H1 (cell line): ENCODE data around the gene OLFM3. TPM values are rescaled to one million over a fixed set of nuclear protein-coding genes. Genes with fewer than 3 reads are reported as not detected.

ENCODE experiments used
- CTCF ChIP-seq, 3 experiments: IDR thresholded peaks; 1 replicate in 2 of 3; 2 replicates in 1 of 3; pipeline versions ENCODE4 v1.5.1 to v1.6.1; 2011; ENCODE audit warnings: low read length in 3 of 3, mild to moderate bottlenecking in 3 of 3, inconsistent platforms in 2 of 3, low read depth in 1 of 3, moderate library complexity in 1 of 3; ENCODE audit not compliant: insufficient read depth in 1 of 3; ENCODE audit errors: control extremely low read depth in 1 of 3
- MAX ChIP-seq: IDR thresholded peaks from 2 replicates; pipeline ENCODE4 v1.6.1; 2012; ENCODE audit warnings: inconsistent platforms
- NRF1 ChIP-seq: IDR thresholded peaks from 2 replicates; pipeline ENCODE4 v1.6.1; 2011; ENCODE audit warnings: mild to moderate bottlenecking, low read depth, low read length, improper control_type of control experiment
- SP2 ChIP-seq: IDR thresholded peaks from 2 replicates; pipeline ENCODE4 v1.6.1; 2012; ENCODE audit warnings: mild to moderate bottlenecking, low read length, inconsistent platforms
- TBP ChIP-seq: IDR thresholded peaks from 2 replicates; pipeline ENCODE4 v1.6.1; 2011; ENCODE audit warnings: low read depth, low read length, improper control_type of control experiment
- polyA plus RNA-seq, 7 experiments: library from polyadenylated mRNA; depleted of rRNA in 3 of 7; stranded (reverse) in 5 of 7; unstranded in 2 of 7; fragments of >200 nt in 5 of 7; fragments of 200-250 nt in 2 of 7; gene quantifications; 1 replicate in 5 of 7; 2 replicates in 1 of 7; 4 replicates in 1 of 7; pipeline versions ENCODE4 v1.2.1 to v1.2.3, GENCODE V29; 2011 to 2013; ENCODE audit warnings: missing spikeins in 2 of 7, mixed read lengths in 2 of 7
- total RNA-seq: library from RNA; stranded (reverse); fragmentation: NEBNext Ultra II Directional; extraction: Animal tissue kit (Norgen Biotek cat#: 25700); gene quantifications from 2 replicates; pipeline ENCODE4 v1.2.1, GENCODE V29; 2021

The OLFM3 gene
- total and polyA plus RNA-seq, 2 of the 8 experiments (the other 6 are each of a cell fraction or from before 2014, with no cell fraction given): 0.30 to 0.32 TPM

- no peak for TF ChIP-seq CTCF (IDR thresholded peaks at IDR 0.05; ENCODE audit: control extremely low read depth in 1 of 3, insufficient read depth in 1 of 3, low read depth in 1 of 3, low read length in 3 of 3)
- TF ChIP-seq NRF1: no peak
- no peak for TF ChIP-seq TBP
- no peak for TF ChIP-seq MAX
- no peak for TF ChIP-seq SP2
Measured at GRCh38 chr1:102032534-102032933, 35.8 kb upstream of the OLFM3 start (continued).
